HG02588 (cell line): Measurements from ENCODE around the gene ERI3.

Experiments
- ATAC-seq: cut with Tn5 transposase; IDR thresholded peaks from one replicate; pipeline ENCODE4 v1.9.1; 2021; ENCODE audit warnings: mild to moderate bottlenecking, moderate library complexity; ENCODE audit not compliant: unreplicated experiment

Gene ERI3

DNA sequence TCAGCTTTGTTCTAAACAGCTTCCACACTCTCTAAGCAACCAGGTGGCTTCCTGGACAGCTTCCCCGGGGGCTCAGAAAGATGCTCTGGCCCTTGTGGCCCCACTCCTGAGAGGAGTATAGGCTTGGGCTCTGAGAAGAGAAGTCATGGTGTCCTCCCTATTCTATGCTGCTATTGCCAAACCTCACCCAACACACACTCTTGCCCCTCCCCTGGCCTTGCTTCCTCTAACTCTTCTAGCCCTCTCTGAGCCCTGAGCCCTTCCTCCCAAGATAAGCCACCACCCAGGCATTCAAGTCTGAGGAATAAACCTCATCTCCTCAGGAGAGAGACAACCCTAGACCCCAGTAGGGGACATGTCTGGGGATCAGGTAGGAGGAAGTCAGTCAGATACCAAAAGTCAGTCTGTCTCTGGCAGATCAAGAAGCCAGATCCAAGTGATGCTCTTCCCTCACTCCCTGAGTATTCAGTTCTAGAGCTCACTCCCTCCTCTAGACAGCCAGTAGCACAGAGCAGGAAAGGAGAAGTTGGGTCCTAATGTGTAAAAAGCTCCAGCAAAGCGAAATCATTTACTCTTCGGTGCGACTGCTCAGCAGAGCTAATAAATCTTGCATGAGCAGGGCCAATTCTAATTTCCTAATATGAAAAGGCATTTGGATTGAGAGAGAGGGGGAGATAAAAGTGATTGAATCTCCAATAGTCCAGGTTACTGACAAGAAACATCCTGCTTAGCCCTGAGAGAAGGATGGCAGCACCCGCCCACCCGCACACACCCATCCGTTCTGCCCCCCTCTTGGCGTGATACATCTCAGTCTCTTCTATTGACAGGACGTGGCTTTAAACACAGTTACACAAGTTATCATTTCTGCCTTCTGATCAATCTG lies 91.2 kb downstream of the ERI3 start:
- no peak for ATAC-seq

DNA sequence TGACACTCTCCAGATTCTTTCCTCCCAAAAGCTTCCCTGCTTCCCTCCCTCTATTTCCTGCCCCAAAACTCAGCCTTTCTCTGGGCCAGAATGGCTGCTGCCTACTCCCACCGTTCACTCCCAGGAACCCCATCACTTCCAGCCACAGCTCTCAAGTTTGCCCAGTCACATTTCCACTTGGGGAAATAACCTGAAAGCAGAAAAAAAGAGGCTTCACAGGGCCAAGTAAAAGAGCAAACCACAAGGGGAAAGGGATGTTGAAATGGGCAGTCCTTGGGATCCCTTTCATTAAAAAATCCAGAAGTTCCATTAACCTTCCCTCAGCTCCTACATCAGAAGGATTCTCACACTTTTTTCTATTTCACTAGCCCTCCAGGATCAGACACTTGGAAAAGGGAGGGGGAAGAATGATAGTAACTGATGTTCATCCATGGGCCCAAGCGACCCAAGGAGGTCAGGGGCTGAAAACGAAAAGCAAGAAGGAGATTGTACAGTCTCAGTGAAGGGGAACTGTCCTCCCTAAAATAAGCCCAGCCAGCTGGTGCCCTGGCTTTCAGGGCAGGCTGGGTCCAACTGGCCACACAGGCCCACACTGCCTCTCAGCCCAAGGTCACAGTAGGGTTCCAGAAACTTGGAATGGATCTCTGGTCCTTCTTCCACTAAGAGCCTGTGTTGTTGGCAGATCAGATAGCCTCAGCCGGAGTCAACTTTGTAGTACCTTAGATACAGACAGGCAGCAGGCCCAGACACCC lies 92.1 kb downstream of the ERI3 start:
- ATAC-seq, result no peak

DNA sequence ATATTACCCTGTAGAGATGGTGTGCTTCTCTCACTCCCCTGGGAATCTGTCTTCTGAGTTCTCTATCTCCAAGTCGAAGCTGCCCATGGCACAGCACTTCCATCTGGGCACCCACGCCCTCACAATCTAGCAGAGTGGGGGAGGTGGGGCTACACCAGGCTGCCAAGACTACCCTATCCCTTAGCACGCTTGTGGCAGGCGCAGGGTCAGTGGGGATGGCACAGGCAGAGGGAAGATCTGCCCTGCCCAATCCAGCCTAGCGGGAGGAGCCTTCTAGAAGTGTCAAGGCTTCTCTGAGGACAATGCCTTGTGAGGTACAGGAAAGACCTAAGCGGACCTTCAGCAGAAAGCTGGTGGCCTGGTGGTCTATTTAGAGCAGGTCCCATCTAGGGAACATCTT lies 92.6 kb downstream of the ERI3 start:
- ATAC-seq, result no peak

DNA sequence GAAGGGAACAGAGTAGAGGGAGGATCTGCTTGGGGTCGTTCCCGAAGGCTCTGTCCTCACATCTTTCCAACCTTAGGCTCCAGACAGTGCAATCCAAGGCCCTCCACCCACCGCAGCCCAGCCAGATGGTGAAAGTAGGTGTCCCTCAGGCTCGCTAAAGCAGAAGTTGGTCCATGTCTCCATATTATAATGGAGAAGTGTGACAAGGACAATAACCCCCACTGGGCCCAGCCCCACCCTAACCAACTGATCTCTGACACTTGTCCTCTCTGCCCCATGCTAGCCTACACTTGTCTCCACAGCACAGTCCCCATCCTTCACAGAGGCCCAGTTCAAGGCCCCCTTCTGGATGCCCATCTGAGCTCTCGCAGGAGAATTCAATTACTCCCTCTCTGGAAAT lies 93.1 kb downstream of the ERI3 start:
- ATAC-seq, result no peak

DNA sequence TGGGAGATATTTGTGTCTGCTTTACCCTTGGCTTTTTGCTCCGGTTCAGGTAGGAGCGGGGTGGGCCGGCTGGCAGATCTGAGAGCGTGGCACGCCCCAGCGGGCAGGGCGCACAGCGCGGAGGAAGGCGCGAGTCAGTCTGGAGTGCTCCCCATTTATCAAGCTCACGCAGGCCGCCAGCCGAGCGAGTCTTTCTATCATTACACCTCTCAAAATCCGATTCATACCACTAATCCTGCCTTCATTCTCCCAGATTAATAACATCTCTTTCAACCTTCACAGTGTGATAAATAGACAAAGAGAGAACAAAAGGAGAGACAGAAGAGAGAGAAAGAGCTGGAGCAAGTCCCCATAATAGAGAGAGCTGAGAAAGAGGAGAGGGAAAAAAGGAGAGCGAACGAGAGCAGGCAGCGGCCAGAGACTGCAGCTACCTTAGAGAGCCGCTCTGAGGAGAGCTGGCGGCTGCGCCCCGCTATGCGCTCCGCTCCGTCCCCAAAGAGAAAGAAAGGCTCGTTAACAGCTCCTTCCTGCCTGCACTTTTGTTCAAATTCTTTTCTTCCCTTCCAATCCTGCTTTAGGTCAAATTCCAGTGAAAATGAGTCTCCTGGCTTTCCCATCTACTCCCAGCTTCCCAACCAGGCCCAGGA lies 93.8 kb downstream of the ERI3 start:
- ATAC-seq, result no peak

DNA sequence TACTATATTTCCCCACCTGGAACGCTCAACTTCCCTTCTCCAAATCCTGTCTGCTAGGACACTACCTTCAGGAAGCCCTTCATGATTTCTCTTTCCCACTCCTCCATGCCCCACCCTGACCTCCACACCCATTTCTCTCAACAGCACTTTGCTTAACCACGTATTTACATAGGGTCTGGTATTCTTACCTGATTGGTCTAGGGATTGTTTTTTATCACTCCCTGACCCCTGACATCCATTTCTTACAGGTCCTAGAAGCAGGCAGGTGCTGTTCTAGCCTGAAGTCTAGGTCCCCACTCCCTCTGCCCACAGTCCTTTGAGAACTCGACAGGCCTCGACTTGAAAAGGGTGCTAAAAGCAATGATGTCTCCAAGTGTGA lies 94.3 kb downstream of the ERI3 start:
- no peak for ATAC-seq

DNA sequence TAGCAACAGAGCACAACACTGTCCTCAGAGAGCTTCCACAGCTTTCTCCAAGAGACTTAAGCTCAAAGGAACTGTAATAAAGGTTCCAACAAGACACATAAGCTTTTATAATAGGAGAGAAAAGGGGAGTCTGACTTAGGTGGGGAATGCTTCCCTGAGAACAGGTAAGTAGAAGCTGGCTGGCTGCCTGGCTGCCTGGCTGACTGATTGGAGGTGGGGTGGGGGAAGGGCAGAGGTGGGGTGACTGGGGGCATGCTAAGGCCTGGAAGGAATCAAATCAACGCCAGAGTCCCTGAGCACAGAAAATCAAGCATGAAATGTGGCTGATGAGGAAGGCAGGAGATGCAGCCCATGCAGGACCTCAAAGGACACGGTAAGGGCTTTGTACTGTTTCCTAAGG lies 96.0 kb downstream of the ERI3 start:
- no peak for ATAC-seq

DNA sequence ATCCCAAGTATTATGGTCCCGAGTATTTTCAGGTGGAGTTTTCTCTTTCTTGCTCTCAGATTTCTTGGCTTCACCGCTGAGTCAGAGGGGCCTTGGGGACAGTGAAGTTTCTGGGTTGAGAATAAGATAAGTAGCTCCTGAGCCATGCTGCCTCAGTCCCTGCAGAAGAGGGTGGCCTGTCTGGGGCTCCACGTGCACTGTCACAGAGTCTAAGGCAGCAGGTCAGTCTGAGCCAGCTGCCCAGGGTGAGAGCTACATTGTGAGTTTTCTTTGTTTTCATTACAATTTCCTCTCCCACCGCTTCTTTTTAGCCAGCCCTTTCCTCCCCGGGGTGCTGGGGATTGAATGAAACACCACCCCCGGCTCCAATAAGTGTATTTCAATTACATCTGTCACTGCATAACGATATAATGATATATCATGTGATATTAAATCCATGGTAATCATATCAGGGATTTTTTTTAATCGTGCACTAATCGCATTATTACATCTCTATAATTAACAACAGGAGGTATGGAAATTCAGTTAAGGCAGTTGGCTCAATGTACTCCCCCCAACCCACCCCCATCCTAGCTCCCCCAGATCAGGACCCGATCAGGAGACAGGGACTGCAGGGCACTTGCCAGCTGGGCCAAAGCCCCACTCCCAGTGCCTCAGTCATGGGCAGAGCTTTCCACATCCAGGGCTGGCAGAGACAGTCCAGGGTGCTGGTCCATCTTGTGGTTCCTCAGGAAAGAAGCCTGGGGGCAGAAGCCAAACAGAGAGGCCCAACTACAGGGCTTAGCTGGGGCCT lies 98.1 kb downstream of the ERI3 start:
- no peak for ATAC-seq

DNA sequence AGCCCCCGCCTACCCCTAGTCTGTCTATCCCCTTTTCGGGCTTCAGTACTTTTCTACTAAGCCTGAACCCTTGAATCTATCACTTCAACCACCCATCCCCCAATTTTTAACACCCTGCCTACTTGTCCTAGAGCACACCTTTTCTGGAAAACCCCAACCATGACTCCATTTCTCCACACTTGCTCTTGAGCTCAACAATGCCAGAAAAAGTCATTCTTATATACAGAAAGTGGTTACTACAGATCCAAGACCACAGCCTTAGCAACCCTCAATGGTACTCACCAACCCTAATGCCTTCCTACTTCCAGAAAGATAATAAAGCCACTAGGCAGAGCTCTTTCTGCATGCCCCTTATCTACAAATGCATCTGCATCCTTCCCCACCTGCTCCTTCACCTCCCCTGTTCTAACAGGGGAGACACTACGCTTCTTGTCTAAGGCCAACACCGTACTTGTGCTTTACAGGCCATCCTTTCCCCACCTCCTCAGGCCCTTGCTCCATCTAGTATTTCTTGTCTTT lies 100.6 kb downstream of the ERI3 start:
- ATAC-seq, result no peak

DNA sequence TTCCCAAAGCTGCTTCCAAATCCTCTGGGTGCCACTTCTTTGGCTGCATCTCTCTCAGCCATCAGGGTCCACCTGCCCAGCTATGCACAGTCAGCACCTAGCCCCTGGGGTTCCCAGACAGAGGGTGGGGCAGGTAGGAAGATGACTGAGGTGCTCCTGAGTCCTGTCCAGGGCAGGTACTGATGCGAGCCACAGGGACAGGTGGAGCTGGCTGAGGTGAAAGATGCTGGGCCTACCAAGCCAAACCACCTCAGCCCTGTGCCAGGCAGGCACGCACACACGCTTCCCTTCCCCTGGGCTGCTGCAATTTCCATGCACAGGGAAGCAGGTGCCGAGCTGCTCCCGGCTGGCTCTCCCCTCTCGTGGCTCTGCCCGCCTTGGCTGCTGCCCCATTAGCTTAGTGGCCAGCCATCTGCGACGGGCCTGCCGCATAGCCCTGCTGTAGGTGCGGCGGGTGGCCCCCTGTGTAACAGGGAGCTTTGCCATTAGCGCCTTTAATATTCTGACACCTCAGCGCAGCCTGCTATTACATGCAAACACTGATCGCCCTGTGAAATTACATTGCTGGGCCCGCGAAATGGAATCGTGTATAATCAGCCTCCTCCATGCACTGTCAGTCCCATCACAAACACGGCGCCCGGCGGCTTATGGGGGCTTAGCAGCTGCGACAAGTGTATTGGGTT lies 102.9 kb downstream of the ERI3 start:
- ATAC-seq, result no peak

DNA sequence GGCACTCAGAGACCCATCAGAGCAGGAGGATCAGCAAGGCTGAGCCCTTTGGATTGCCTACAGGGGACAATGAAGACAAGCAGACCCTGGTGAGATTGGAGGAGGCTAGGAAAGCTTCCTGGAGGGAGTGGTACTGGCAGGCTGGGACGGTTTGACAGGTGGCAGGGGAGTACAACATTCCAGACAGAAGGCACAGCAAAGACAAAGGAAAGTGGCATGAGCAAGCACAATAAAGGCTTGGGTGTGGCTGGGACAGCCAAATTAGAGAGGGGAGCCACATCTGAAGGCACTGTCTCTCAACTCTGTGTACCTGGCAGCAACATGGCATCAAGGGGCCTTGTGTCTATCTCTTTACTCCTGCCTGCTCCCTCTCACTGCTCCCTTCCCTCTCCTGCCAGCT lies 103.6 kb downstream of the ERI3 start:
- ATAC-seq, result no peak

DNA sequence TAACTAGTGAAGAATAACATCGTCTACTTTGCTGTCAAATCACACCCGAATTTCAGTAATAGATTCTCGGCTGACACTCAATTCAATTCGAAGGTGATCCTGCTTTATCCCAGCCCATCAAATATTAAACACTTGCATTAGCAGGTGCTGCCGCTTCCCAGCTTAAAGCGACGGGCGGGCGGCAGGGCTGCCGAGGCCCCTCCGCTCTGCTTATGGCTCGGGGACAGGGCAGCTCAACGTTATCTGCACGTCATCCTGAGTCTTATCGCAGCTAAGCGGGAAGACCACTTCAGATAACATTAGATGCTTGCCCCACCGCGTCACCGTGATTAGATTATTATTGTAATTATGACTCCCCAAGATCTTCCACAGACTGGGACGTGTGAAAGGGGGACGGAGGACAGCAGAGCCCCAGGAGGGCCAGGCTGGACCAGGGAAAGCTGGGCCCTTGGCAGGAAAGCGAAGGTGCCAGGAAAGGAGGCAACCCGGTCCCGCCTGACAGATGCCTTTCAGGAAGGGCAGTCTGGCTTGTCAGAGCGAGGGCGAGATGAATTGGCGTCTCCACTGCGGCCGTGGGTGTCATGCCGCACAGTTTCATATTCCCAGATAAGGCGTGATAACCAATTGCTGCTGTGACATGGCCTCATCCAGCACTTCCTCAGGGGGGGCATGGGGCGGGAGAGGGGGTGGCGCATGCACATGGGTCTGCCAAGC lies 104.8 kb downstream of the ERI3 start:
- no peak for ATAC-seq

DNA sequence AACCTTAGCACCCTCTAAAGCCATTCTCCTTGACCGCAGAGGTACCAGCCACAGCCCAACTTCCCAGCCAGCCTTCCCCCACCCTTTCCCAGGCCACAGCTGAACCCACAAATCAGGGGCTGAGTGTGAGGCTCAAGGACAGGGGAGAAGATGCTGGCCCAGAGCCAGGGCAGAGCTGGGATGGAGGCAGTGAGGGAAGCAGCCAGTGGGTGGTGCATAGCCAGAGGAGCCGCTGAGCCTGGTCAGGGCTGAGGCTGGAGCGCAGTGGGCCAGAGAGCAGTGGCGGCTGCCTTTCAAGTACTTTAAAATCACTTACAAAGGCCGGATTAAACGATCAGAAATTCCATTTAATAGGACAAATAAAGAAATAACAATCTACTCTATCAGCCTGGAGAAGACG lies 105.5 kb downstream of the ERI3 start:
- ATAC-seq, result no peak

DNA sequence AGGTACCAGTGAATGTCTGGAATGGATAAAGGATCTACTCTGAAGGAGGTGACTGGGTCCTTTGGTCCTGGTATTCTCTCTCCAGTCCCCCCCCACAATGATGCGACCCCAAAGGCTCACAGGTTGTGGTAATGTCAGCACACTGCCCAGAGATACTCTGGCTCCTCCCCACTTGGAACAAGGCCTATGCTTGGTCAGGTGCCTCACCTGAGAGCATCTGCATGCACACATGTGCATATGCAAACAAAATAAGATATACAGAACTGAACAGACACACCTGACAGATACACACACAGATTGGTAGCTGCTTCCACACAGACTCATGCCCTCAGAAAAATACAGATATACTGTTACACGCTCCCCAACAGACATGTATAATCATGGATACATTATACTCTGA lies 108.3 kb downstream of the ERI3 start:
- ATAC-seq, result no peak

DNA sequence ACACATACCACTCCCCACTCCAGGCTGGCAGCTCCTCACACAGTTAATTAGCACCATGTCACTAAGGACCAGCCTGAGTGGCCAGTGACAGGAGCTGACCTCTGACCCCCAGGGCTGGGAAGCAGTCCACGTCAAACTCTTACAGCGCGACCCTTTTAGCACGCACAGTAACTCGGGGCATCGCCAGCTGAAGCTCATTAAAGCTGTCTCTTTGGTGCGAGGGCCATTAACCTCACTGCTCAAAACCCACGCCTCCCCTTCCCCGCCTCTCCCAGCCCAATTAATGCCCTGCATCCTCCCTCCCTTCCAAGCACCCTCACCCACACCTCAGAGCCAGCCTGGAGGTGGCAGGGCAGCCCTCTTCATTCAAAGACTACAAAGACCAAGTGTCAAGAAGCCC lies 110.1 kb downstream of the ERI3 start:
- no peak for ATAC-seq

DNA sequence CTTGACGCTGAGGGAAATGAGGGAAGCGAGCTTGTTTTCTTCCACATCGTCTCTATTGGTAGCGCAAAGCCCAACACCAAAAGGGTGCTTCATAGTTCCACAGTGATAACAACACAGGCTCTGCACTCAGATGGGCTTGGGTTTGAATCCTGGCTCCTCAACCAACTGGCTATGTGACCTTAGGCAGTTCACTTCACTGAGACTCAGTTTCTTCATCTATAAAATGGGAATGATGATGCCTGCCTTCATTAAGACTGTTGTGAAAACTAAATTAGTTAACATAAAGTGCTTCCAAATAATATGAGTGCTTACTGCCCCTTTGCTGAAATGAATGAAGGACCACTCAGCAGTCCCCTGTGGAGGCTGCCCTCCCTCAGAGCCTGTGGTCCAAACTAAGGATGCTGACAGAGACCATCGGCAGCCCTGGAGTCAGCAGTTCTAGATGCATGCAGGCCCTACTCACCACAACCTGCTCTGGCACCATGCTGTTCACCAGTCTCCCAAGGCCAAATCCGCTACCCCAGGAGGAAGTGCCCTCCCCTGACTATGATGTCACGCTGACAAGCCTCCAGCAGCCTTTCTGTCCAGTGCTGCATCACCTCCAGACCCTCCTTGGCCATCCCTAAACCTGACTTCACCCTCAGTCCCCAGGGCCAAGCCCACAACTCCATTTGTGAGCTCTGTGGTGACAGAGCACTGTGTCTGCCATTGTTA lies 111.1 kb downstream of the ERI3 start:
- ATAC-seq, result no peak

DNA sequence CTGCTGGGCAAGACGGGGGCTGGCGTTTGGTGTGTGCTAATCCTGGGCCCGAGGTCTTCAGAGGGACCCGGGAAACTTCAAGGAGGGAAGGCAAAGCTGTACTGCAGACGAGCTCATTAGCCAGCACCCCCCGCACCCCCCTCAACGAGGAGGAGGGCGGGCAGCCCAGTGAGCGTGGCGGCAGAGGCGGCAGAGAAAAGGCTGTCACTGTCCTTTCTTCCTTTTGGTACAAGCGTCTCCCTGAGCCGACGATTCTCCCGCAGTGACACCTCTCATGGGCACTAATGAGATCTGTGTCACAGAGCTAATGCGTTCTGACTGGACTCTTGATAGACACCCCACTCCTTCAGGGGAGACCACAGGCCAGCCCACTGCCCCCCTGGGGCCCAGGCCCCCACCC lies 112.3 kb downstream of the ERI3 start:
- no peak for ATAC-seq

DNA sequence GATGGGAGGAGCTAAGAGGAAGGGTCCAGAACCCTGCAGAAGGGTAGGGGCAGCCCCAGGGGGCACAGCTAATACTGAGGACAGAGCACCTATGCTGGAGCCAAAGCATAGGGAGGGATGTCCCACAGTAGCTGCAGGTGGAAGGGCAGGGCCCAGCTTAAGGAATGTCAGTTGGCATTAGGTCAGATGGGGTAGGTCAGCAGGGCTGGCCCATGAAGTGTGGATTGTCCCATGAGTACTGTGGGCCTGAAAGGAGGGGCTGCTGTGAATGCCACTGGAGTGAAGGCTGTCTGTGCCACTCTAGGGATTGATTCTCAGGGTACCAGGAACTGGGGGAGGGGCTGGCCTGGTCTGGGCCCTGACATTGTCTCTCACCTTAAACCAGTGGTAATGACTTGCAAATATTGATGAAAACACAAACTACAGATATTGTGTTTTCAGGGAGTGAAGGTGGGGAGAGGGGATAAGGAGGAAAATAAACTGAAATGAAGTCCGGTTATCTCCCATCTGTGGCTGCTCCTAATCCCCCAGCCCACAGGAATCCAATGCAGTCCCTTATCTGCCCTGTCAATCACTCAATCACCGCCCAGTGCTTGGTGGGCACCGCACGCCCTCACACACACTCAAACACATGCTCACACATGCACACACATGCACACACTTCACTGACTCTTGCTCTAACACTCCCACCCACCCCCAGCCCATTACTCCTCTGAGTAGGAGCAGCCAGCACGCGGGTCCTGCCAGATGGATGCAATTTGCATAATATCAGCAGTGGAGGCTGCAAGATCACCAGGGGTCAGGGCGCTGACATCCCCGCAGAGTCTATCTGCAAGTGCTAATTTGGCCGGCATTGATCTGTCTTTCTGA lies 114.0 kb downstream of the ERI3 start:
- ATAC-seq, result no peak
